Measurements from ENCODE around the gene C10orf71.

GRCh38 chr10:49344840-49345239 lies 45.9 kb downstream of the C10orf71 start:
- TF ChIP-seq CTCF (IDR thresholded peaks at IDR 0.05) (no peak), POLR2AphosphoS5 (IDR thresholded peaks at IDR 0.05) (no peak), EP300 (IDR thresholded peaks at IDR 0.05) (no peak)
